ENCODE measurements around the gene SRGAP3. TPM values are rescaled to one million over a fixed set of nuclear protein-coding genes. Genes with fewer than 3 reads are reported as not detected.

The SRGAP3 gene
- total and polyA plus RNA-seq, 10 of the 15 experiments (the other 5 are each of a cell fraction or from before 2014, with no cell fraction given): 0.32 to 1.7 (median 0.99) TPM

DNA sequence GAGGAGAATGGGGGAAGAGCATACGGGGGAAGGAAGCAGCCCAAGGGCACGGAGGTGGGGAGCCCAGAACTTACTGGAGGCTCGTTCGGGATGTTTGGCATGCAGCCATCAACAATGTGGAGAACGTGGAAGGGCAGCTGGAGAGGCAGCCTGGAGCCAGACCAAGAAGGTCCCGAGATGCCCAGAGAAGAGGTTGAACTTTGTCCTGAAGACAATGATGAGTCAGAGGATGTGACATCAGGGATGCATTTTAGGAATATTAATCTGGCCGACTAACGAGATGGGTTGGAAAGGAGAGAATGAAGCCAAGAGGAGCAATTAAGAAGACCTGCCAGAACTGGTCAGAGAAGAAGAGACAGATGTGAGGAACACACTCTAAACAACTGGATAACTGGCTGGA, 98.2 kb downstream of the SRGAP3 start (continued):
- TF ChIP-seq, protein P1, sequence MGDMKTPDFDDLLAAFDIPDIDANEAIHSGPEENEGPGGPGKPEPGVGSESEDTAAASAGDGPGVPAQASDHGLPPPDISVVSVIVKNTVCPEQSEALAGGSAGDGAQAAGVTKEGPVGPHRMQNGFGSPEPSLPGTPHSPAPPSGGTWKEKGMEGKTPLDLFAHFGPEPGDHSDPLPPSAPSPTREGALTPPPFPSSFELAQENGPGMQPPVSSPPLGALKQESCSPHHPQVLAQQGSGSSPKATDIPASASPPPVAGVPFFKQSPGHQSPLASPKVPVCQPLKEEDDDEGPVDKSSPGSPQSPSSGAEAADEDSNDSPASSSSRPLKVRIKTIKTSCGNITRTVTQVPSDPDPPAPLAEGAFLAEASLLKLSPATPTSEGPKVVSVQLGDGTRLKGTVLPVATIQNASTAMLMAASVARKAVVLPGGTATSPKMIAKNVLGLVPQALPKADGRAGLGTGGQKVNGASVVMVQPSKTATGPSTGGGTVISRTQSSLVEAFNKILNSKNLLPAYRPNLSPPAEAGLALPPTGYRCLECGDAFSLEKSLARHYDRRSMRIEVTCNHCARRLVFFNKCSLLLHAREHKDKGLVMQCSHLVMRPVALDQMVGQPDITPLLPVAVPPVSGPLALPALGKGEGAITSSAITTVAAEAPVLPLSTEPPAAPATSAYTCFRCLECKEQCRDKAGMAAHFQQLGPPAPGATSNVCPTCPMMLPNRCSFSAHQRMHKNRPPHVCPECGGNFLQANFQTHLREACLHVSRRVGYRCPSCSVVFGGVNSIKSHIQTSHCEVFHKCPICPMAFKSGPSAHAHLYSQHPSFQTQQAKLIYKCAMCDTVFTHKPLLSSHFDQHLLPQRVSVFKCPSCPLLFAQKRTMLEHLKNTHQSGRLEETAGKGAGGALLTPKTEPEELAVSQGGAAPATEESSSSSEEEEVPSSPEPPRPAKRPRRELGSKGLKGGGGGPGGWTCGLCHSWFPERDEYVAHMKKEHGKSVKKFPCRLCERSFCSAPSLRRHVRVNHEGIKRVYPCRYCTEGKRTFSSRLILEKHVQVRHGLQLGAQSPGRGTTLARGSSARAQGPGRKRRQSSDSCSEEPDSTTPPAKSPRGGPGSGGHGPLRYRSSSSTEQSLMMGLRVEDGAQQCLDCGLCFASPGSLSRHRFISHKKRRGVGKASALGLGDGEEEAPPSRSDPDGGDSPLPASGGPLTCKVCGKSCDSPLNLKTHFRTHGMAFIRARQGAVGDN (IDR thresholded peaks at IDR 0.05): no peak

DNA sequence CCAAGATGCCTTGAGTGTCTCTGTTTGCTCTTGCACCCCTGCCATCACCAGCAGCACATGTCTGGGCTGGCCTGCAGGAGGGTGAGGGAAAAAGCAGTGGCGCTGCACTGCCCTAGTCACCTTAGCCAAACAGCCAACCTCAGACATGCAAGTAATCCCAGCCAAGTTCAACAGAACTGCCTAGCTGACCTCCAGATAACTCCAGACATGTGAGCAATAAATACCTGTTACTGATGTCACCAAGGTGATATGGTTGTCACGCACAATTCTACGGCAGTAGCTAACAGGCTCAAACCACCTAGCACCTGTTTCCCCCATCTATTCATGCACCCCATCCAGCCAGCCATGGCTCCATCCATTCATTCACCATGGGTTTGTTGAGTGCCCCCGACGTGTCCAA, 99.9 kb downstream of the SRGAP3 start:
- Histone ChIP-seq H2AFZ (ENCODE audit: control insufficient read depth, low read depth, low read length) (no peak overlapping the region), H3K4me3 (no peak overlapping the region), H4K20me1 (ENCODE audit: control insufficient read depth, insufficient read depth) (no peaks in the 10 kb centered on the region), H3K36me3 (ENCODE audit: control insufficient read depth in 2 of 2, insufficient read depth in 2 of 2, low read length in 1 of 2) (no peaks in the 10 kb centered on the region), H3K9me3 (replicated peaks; ENCODE audit: control insufficient read depth, insufficient read depth, low read length) (no peaks in the 10 kb centered on the region), H3K4me1 (ENCODE audit: control insufficient read depth, insufficient read depth, low read length) (peaks cover 8% of the 10 kb centered on the region), H3K27me3 (replicated peaks in 1 of 2; ENCODE audit: control insufficient read depth in 2 of 2, insufficient read depth in 2 of 2, low read length in 1 of 2) (no peaks in the 10 kb centered on the region; a peak in 1 of 4 replicates), H3K79me2 (ENCODE audit: control insufficient read depth, insufficient read depth, low read length) (no peaks in the 10 kb centered on the region), H3K9ac (ENCODE audit: control insufficient read depth, insufficient read depth, low read length) (no peak overlapping the region), H3K4me2 (ENCODE audit: control insufficient read depth, insufficient read depth) (no peak overlapping the region), H3K27ac (ENCODE audit: control insufficient read depth, insufficient read depth) (no peak overlapping the region)
- no peak for DNase-seq (ENCODE audit: low read depth, low spot score)
- no peak for FAIRE-seq
- ChIA-PET POLR2A (no interaction called here), CTCF (no interaction called here), RAD21 (ENCODE audit: unreplicated experiment) (no interaction called here), SMC1A (ENCODE audit: uncharacterized antibody, unreplicated experiment) (no interaction called here)
- in situ Hi-C loops (cut with MboI): no loop called here
- intact Hi-C loops (cut with micrococcal nuclease; ENCODE audit: unreplicated experiment): no loop called here
- no TSS peak for BruUV-seq (replicated peaks)
- no peak for ATAC-seq
- 74% methylated on average over 5 of the region's 5 CpGs for WGBS (ENCODE audit: insufficient coverage, insufficient replicate concordance, low lambda C conversion rate, missing lambda C conversion rate)
- TF ChIP-seq NR2F1 (conservative IDR thresholded peaks at IDR 0.05): no peak
- no peak for TF ChIP-seq NFXL1 (IDR thresholded peaks at IDR 0.05; ENCODE audit: borderline replicate concordance)
- TF ChIP-seq CHD1 (IDR thresholded peaks at IDR 0.05; ENCODE audit: low read depth, low read length): no peak
- TF ChIP-seq HCFC1 (IDR thresholded peaks at IDR 0.05; ENCODE audit: low read length): no peak
- TF ChIP-seq POLR2AphosphoS5 (IDR thresholded peaks at IDR 0.05; ENCODE audit: low read length): no peak
- TF ChIP-seq RFX5 (IDR thresholded peaks at IDR 0.05; ENCODE audit: low read depth, low read length): no peak
- TF ChIP-seq PAX5 (IDR thresholded peaks at IDR 0.05; ENCODE audit: borderline replicate concordance, low read depth, low read length): no peak
- TF ChIP-seq NFYA (IDR thresholded peaks at IDR 0.05; ENCODE audit: borderline replicate concordance, low read depth, low read length): no peak
- TF ChIP-seq, protein P2, sequence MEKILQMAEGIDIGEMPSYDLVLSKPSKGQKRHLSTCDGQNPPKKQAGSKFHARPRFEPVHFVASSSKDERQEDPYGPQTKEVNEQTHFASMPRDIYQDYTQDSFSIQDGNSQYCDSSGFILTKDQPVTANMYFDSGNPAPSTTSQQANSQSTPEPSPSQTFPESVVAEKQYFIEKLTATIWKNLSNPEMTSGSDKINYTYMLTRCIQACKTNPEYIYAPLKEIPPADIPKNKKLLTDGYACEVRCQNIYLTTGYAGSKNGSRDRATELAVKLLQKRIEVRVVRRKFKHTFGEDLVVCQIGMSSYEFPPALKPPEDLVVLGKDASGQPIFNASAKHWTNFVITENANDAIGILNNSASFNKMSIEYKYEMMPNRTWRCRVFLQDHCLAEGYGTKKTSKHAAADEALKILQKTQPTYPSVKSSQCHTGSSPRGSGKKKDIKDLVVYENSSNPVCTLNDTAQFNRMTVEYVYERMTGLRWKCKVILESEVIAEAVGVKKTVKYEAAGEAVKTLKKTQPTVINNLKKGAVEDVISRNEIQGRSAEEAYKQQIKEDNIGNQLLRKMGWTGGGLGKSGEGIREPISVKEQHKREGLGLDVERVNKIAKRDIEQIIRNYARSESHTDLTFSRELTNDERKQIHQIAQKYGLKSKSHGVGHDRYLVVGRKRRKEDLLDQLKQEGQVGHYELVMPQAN (conservative IDR thresholded peaks at IDR 0.05): no peak
- TF ChIP-seq RCOR1 (conservative IDR thresholded peaks at IDR 0.05; ENCODE audit: low read depth, low read length): no peak
- TF ChIP-seq SMC3 (IDR thresholded peaks at IDR 0.05; ENCODE audit: borderline replicate concordance, low read length): no peak
- no peak for TF ChIP-seq SUZ12 (IDR thresholded peaks at IDR 0.05; ENCODE audit: unreplicated experiment)
- TF ChIP-seq, protein P3, sequence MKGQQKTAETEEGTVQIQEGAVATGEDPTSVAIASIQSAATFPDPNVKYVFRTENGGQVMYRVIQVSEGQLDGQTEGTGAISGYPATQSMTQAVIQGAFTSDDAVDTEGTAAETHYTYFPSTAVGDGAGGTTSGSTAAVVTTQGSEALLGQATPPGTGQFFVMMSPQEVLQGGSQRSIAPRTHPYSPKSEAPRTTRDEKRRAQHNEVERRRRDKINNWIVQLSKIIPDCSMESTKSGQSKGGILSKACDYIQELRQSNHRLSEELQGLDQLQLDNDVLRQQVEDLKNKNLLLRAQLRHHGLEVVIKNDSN (IDR thresholded peaks at IDR 0.05; ENCODE audit: borderline replicate concordance, extremely low read length, insufficient read depth, low read depth, low read length): no peak
